ENCODE measurements around the gene TESMIN.
A peak's percentile ranks its signal among the peaks of the same experiment; 100 is the strongest.

Gene TESMIN, protein sequence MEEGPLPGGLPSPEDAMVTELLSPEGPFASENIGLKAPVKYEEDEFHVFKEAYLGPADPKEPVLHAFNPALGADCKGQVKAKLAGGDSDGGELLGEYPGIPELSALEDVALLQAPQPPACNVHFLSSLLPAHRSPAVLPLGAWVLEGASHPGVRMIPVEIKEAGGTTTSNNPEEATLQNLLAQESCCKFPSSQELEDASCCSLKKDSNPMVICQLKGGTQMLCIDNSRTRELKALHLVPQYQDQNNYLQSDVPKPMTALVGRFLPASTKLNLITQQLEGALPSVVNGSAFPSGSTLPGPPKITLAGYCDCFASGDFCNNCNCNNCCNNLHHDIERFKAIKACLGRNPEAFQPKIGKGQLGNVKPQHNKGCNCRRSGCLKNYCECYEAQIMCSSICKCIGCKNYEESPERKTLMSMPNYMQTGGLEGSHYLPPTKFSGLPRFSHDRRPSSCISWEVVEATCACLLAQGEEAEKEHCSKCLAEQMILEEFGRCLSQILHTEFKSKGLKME

DNA sequence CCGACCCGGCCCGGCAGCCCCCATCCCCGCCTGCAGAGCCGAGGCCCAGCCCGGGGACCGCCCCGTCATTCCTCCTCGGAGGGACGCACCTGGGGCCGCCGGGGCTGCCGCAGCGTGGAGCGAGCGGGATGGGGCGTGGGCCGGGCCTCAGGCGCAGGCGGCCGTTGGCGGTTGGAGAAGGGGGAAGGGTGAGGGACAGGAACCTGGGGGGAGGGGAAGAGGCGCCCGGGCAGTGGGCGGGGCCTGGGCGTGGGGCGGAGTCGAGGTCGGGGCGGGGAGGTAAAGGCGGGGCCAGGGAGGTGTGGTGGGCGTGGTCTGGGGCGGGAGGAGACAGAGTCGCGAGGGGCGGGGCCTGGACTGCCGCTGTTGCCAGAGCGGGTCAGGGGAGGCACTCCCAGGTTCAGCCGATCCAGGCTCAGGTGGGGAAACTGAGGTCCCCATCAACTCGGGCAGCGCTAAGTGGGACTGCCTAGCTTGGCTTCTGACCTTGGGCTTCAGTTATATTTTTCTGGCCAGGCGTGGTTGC lies at the start of gene TESMIN:
Gene TESMIN (minus strand): TSS at position 190 of the 526 bp plus-strand sequence. CDS start 860 bp downstream, outside the sequence.
- in situ Hi-C loops (cut with MboI; ENCODE audit: low pct_unique_long_range_greater_than_20kb, low sequenced_read_pairs, unreplicated experiment): no loop called here
- TF ChIP-seq, protein P1, sequence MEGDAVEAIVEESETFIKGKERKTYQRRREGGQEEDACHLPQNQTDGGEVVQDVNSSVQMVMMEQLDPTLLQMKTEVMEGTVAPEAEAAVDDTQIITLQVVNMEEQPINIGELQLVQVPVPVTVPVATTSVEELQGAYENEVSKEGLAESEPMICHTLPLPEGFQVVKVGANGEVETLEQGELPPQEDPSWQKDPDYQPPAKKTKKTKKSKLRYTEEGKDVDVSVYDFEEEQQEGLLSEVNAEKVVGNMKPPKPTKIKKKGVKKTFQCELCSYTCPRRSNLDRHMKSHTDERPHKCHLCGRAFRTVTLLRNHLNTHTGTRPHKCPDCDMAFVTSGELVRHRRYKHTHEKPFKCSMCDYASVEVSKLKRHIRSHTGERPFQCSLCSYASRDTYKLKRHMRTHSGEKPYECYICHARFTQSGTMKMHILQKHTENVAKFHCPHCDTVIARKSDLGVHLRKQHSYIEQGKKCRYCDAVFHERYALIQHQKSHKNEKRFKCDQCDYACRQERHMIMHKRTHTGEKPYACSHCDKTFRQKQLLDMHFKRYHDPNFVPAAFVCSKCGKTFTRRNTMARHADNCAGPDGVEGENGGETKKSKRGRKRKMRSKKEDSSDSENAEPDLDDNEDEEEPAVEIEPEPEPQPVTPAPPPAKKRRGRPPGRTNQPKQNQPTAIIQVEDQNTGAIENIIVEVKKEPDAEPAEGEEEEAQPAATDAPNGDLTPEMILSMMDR (IDR thresholded peaks at IDR 0.05; ENCODE audit: extremely low read depth, insufficient read depth, missing control alignments): no peak
- peak; percentile 99 for DNase-seq (ENCODE audit: low spot score)

DNA sequence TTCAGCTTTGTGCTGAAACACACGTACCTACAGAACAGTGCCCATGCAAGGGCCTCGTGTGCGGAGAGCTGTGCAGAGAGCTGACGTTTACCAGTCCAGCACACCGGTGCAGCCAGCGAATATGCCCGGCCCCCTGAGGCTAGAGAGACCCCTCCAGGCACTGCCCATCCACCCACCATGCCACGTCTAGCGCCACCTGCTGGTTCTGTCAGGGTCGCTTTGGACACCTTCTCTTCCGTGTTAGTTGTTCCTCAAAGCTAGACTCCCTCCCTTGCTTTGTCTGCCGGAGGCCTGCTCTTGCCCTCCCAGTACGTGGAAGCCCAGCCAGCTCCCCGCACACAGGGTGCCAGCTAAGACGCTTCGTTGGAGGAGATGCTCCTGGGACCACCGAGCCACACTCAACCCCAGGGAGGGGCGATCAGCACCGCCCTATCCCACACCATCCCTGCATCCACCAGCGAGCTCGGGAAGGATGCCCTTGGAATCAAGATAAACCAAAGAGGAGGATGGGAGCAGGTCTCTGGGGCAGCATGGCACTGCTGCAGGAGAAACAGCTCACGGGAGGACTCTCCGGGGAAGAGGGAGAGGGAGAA lies 47.0 kb upstream of the TESMIN start:
- in situ Hi-C loops (cut with MboI; ENCODE audit: low pct_unique_long_range_greater_than_20kb, low sequenced_read_pairs, unreplicated experiment): no loop called here
- TF ChIP-seq, protein P1 (IDR thresholded peaks at IDR 0.05; ENCODE audit: extremely low read depth, insufficient read depth, missing control alignments): peak; percentile 66
- peak; percentile 56 for DNase-seq (ENCODE audit: low spot score)

DNA sequence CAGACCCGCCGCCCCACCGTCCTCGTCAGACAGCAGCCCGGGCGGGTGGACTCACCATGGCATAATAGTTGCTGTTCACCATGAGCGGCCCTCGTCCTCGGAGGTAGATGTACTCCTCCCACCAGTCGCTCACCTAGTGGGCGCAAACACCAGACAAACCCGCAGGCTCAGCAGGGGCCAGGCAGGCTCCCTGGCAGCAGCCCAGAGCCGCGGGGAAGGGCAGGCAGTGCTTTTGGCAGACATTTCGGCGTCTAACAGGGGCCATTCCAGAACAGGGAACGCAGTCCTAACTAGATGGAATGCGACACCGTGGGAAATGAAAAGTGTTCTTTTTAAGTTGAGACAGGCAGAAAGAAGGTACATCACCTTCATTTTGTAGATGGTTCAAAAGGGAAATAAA lies 45.5 kb upstream of the TESMIN start:
- TF ChIP-seq, protein P1 (IDR thresholded peaks at IDR 0.05; ENCODE audit: extremely low read depth, insufficient read depth, missing control alignments): no peak
- DNase-seq (ENCODE audit: low spot score): no peak
- in situ Hi-C loops (cut with MboI; ENCODE audit: low pct_unique_long_range_greater_than_20kb, low sequenced_read_pairs, unreplicated experiment): no loop called here

DNA sequence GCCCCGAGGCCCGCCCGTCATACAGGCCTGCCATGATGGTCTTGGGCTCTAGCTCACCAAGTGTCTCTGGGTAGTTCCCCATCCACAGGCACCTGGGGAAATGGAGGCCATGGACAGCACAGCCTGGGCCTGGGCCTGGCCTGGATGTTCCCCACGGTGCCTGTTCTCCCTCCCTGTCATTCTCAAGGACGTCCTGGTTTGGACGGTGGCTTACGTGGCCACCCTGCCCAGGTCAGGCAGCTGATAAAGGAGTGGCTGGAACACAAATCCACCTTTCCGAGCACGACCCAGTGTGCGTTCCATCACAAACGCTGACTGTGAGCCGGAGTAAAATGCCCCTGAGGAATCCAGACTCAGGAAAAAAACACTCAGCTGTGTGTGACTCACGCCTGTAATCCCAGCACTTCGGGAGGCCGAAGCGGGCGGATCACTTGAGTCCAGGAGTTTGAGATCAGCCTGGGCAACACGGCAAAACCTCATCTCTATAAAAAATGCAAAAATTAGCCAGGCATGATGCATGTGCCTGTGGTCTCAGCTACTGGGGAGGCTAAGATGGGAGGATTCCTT lies 41.2 kb upstream of the TESMIN start:
- TF ChIP-seq, protein P1 (IDR thresholded peaks at IDR 0.05; ENCODE audit: extremely low read depth, insufficient read depth, missing control alignments): no peak
- in situ Hi-C loops (cut with MboI; ENCODE audit: low pct_unique_long_range_greater_than_20kb, low sequenced_read_pairs, unreplicated experiment): no loop called here
- no peak for DNase-seq (ENCODE audit: low spot score)

DNA sequence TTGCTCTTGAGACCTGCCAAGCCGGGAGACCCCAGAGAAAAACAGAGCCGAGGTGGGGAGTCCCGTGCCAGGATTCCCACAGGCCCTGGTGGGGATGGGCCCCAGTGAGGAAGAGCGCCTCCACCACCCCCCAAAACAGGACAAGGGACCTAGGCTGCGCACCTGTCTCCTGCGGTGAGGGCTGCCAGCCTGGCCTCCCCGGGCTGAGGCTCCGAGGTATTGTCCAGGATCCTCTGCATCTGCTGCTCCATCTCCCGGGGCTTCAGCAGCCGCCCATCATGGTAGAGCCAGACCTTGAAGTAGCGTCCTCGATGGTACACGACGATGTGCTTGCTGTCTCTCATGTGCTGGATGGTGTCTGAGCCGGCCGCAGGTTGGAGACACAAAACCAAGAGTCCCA lies 33.3 kb upstream of the TESMIN start:
- in situ Hi-C loops (cut with MboI; ENCODE audit: low pct_unique_long_range_greater_than_20kb, low sequenced_read_pairs, unreplicated experiment): no loop called here
- DNase-seq (ENCODE audit: low spot score): no peak
- TF ChIP-seq, protein P1 (IDR thresholded peaks at IDR 0.05; ENCODE audit: extremely low read depth, insufficient read depth, missing control alignments): no peak

DNA sequence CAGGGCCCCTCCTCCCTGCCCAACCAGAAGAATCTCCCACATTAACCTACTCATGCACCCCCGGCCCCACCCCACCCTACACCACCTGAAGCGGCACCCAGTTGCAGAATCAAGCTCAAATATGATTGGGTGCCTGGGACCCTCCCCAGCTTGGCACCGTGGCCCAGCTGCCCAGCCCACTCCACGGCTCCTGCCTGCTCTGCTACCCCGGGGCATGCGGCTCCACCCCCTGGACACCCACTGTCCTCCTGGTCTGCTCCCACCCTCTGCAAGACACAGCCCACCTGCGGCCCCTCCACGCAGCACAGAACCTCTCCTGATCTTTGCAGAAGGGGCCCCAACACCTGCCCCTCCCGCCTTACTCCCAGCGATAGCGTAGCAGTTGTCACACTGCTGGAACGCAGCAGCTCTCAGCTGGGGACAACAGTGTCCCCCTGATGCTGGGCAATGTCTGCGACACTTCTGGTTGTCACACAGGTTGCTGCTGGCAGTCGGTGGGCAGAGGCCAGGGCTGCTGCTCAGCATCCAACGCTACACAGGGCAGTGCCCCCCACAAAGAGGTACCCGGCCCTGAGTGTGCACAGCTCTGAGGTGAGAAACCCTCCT lies 32.0 kb upstream of the TESMIN start:
- in situ Hi-C loops (cut with MboI; ENCODE audit: low pct_unique_long_range_greater_than_20kb, low sequenced_read_pairs, unreplicated experiment): no loop called here
- TF ChIP-seq, protein P1 (IDR thresholded peaks at IDR 0.05; ENCODE audit: extremely low read depth, insufficient read depth, missing control alignments): no peak
- no peak for DNase-seq (ENCODE audit: low spot score)

Measured in GM13977 (cell line).